ENCODE measurements around the gene OR5H1. TPM values are rescaled to one million over a fixed set of nuclear protein-coding genes. Genes with fewer than 3 reads are reported as not detected.
"Not testable (repeated sequence)": the region's sequence is repeated elsewhere in the genome, so short reads cannot be mapped to it uniquely, and the experiment has no call there.

The OR5H1 gene
- total and polyA plus RNA-seq, 4 donors, result 0.03 TPM; not detected in 3

DNA sequence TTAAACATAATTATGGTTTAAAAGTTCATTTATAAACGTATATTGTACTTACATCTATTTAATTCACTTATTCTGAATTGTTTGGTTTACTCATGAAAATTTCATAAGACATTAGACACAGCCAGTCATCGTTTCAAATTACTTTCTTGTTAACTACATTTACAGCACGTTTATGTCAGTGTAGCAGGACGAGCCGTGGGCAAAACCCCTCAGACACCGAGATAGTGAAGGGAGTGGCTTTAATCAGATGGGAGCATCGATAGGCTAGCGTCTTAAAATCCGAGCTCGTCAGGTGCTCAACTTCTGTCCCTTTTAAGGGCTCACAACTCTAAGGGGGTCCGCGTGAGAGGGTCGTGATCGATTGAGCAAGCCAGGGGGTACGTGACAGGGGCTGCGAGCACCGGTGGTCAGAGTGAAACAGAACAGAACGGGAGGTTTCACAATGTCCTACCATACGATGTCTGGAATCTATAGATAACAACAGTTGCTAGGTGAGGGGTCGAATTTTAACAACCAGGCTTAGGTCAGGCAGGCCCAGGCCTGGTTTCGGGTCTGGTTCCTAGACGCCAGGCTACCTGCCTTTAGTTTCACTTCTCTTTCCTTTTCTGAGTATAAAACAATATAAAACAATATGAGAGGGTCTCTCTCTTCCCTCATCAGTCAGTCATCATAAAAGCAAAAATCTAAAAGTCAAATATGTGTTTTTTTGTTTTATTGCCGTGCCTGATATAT lies 7.5 kb downstream of the OR5H1 start:
- H3K36me3 ChIP-seq (ENCODE audit: control insufficient read depth, insufficient read depth, low read length); H3K27ac ChIP-seq (ENCODE audit: low read depth, low read length); H3K4me1 ChIP-seq (ENCODE audit: control insufficient read depth, insufficient read depth, low read length); H3K9me3 ChIP-seq (ENCODE audit: control insufficient read depth, insufficient read depth, low read length); H3K4me3 ChIP-seq (ENCODE audit: low read depth, low read length); DNase-seq (ENCODE audit: low read depth in 4 of 6, low spot score in 6 of 6); H3K27me3 ChIP-seq (ENCODE audit: control insufficient read depth, insufficient read depth, low read length): not testable (repeated sequence)
- WGBS (ENCODE audit: insufficient coverage), result 92% methylated on average over 5 of the region's 23 CpGs

DNA sequence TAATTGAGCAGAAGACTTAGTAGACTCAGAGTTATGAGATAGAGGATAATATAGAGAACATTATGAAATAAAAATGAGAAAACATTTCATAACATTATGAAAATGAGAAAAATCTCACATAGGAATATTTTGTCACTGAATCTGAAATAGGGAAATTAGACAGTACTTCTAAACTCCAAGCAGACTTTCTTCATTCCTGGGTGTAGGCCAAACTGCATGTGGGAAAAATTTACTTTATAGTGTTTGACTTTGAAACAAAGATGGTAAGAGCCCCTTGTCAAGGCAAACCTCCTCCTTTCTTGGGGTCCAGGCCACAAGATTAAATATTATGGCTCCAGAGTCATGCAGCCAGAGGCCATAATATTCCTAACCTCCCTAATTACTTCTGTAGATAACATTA lies 10.0 kb downstream of the OR5H1 start:
- peak in 1 of 6 donors; percentile 72 for DNase-seq (ENCODE audit: low read depth in 4 of 6, low spot score in 6 of 6)
- Histone ChIP-seq H3K27ac (ENCODE audit: low read depth, low read length) (no peak overlapping the region), H3K9me3 (ENCODE audit: control insufficient read depth, insufficient read depth, low read length) (no peaks in the 10 kb centered on the region), H3K27me3 (ENCODE audit: control insufficient read depth, insufficient read depth, low read length) (no peaks in the 10 kb centered on the region), H3K4me1 (ENCODE audit: control insufficient read depth, insufficient read depth, low read length) (no peaks in the 10 kb centered on the region), H3K4me3 (ENCODE audit: low read depth, low read length) (no peak overlapping the region), H3K36me3 (ENCODE audit: control insufficient read depth, insufficient read depth, low read length) (no peaks in the 10 kb centered on the region)

DNA sequence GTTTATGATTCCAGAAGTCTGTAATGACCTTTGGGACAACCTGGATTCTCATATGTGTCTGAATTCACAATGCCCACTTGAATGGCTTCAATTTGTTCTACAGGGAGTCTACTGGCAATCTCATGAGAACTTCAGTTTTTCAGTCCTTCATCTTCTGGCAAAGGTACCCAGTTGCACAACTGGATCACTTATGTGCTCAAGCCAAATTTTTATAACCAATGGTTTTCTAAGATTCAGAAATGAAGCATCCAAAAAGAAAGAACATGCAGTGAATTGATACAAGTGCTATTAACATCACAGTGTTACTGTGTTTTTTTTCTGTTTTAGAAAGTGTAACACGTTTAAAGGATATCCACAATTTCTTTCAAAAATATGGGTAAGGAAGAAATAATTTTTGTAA lies 16.7 kb downstream of the OR5H1 start, which contains the start of gene OR5H14:
TSS of gene OR5H14 (plus strand) at position 301 of the 400 bp plus-strand sequence. CDS start 1,907 bp downstream, outside the sequence.
- no CpG with 5 or more reads among the region's 1 CpG for WGBS (ENCODE audit: insufficient coverage)
- H3K36me3 ChIP-seq (ENCODE audit: control insufficient read depth, insufficient read depth, low read length), result no peaks in the 10 kb centered on the region
- H3K27me3 ChIP-seq (ENCODE audit: control insufficient read depth, insufficient read depth, low read length), result no peaks in the 10 kb centered on the region
- H3K9me3 ChIP-seq (ENCODE audit: control insufficient read depth, insufficient read depth, low read length), result no peaks in the 10 kb centered on the region
- H3K4me1 ChIP-seq (ENCODE audit: control insufficient read depth, insufficient read depth, low read length), result no peaks in the 10 kb centered on the region
- DNase-seq (ENCODE audit: low read depth in 4 of 6, low spot score in 6 of 6), result no peak
- H3K4me3 ChIP-seq (ENCODE audit: low read depth, low read length), result no peak within 1 kb of the TSS
- no peak within 1 kb of the TSS for H3K27ac ChIP-seq (ENCODE audit: low read depth, low read length)

DNA sequence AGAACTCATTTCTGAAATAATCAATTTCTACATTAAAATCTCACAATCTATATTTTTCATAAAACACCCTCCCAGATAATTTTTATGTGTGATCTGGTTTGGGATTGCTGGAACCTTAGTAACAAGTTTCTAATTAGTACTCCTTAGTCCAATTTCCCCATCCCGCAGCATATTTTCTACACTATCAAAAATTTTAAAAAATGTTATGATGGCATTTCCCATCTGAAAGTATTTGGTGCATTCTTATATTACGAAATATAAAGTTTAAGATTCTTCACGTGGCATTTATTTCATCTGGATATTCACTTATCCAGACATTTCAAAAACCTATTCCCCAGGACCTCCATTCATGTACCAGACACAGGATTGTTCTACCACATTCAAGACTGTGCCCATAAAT lies 18.2 kb downstream of the OR5H1 start:
- no CpG with 5 or more reads among the region's 3 CpGs for WGBS (ENCODE audit: insufficient coverage)
- H3K9me3 ChIP-seq (ENCODE audit: control insufficient read depth, insufficient read depth, low read length), result no peaks in the 10 kb centered on the region
- H3K4me3 ChIP-seq (ENCODE audit: low read depth, low read length), result no peak overlapping the region
- H3K4me1 ChIP-seq (ENCODE audit: control insufficient read depth, insufficient read depth, low read length), result no peaks in the 10 kb centered on the region
- H3K27me3 ChIP-seq (ENCODE audit: control insufficient read depth, insufficient read depth, low read length), result no peaks in the 10 kb centered on the region
- DNase-seq (ENCODE audit: low read depth in 4 of 6, low spot score in 6 of 6), result no peak
- H3K27ac ChIP-seq (ENCODE audit: low read depth, low read length), result no peak overlapping the region
- no peaks in the 10 kb centered on the region for H3K36me3 ChIP-seq (ENCODE audit: control insufficient read depth, insufficient read depth, low read length)

DNA sequence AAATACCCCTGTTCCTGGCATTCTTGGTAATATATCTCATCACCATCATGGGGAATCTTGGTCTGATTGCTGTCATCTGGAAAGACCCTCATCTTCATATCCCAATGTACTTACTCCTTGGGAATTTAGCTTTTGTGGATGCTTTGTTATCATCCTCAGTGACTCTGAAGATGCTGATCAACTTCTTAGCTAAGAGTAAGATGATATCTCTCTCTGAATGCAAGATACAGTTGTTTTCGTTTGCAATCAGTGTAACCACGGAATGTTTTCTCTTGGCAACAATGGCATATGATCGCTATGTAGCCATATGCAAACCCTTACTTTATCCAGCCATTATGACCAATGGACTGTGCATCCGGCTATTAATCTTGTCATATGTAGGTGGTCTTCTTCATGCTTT lies 18.9 kb downstream of the OR5H1 start:
- DNase-seq (ENCODE audit: low read depth in 4 of 6, low spot score in 6 of 6); H3K27me3 ChIP-seq (ENCODE audit: control insufficient read depth, insufficient read depth, low read length); H3K4me1 ChIP-seq (ENCODE audit: control insufficient read depth, insufficient read depth, low read length); H3K4me3 ChIP-seq (ENCODE audit: low read depth, low read length); H3K27ac ChIP-seq (ENCODE audit: low read depth, low read length); H3K36me3 ChIP-seq (ENCODE audit: control insufficient read depth, insufficient read depth, low read length); H3K9me3 ChIP-seq (ENCODE audit: control insufficient read depth, insufficient read depth, low read length): not testable (repeated sequence)
- 95% methylated on average over 3 of the region's 4 CpGs for WGBS (ENCODE audit: insufficient coverage)

DNA sequence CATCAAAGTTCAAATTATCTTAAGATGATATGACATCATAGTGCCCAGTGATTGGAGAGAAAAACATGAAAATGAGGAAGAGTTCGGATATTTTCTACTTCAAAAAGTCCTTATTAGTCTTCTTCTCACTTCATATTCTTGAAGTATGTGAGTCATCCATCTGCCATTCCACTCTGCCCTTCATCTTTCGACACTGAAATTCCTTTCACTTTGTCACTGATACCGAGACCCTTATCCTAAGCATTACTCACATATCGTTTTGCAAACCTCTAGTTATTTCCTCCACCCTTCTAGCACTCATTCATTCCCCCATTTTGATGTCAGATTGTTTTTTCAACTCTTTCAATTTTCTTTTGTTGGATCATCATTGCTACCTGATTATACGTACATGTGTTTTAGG lies 20.7 kb downstream of the OR5H1 start:
- H3K27ac ChIP-seq (ENCODE audit: low read depth, low read length), result no peak overlapping the region
- no peaks in the 10 kb centered on the region for H3K9me3 ChIP-seq (ENCODE audit: control insufficient read depth, insufficient read depth, low read length)
- H3K4me1 ChIP-seq (ENCODE audit: control insufficient read depth, insufficient read depth, low read length), result no peaks in the 10 kb centered on the region
- no peaks in the 10 kb centered on the region for H3K36me3 ChIP-seq (ENCODE audit: control insufficient read depth, insufficient read depth, low read length)
- DNase-seq (ENCODE audit: low read depth in 4 of 6, low spot score in 6 of 6), result no peak
- no peak overlapping the region for H3K4me3 ChIP-seq (ENCODE audit: low read depth, low read length)
- no peaks in the 10 kb centered on the region for H3K27me3 ChIP-seq (ENCODE audit: control insufficient read depth, insufficient read depth, low read length)
- 96% methylated on average over 3 of the region's 5 CpGs for WGBS (ENCODE audit: insufficient coverage)

DNA sequence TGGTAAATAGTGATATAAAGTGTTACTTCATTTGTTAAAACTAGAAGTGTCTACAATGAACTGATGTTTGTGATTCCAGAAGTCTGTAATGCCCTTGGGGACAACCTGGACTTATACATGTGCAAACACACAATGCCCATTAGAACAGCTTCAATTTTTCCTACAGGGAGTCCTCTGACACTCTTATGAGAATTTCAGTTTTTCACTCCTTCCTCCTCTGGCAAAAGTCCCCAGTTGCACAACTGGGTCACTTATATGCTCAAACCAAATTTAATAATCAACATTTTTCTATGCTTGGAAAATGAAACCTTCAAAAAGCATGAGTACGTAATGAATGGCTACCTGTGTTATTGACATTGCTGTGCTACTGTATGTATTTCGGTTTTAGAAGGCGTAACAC lies 35.9 kb downstream of the OR5H1 start, which contains the start of gene OR5H15:
TSS of gene OR5H15 (plus strand) at position 301 of the 400 bp plus-strand sequence. CDS start 2,004 bp downstream, outside the sequence.
- H3K4me3 ChIP-seq (ENCODE audit: low read depth, low read length), result no peak within 1 kb of the TSS
- DNase-seq (ENCODE audit: low read depth in 4 of 6, low spot score in 6 of 6), result no peak
- no peaks in the 10 kb centered on the region for H3K36me3 ChIP-seq (ENCODE audit: control insufficient read depth, insufficient read depth, low read length)
- H3K27me3 ChIP-seq (ENCODE audit: control insufficient read depth, insufficient read depth, low read length), result no peaks in the 10 kb centered on the region
- H3K9me3 ChIP-seq (ENCODE audit: control insufficient read depth, insufficient read depth, low read length), result no peaks in the 10 kb centered on the region
- no CpG with 5 or more reads among the region's 3 CpGs for WGBS (ENCODE audit: insufficient coverage)
- H3K27ac ChIP-seq (ENCODE audit: low read depth, low read length), result no peak within 1 kb of the TSS
- H3K4me1 ChIP-seq (ENCODE audit: control insufficient read depth, insufficient read depth, low read length), result no peaks in the 10 kb centered on the region

DNA sequence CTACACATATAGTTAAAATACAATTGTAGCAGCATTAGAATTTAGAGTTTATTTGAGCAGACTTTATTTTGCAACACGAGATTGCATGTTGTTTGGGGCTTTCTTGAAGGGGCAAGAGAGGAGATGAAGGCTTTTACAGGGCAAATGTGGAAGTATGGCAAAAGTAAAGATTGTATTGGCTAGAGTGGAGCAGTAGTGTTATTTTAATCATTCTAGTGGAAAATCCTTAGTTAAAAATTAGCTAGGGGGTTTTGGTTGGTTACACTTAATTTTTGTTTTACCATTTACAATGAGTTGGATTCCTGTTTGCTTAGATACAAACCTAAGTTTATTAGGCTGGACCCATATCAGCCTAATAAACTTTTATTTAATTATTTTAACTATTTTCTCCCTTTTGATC lies 40.5 kb downstream of the OR5H1 start:
- H3K27ac ChIP-seq (ENCODE audit: low read depth, low read length), result no peak overlapping the region
- no peaks in the 10 kb centered on the region for H3K36me3 ChIP-seq (ENCODE audit: control insufficient read depth, insufficient read depth, low read length)
- no peak overlapping the region for H3K4me3 ChIP-seq (ENCODE audit: low read depth, low read length)
- no peaks in the 10 kb centered on the region for H3K27me3 ChIP-seq (ENCODE audit: control insufficient read depth, insufficient read depth, low read length)
- no peak for DNase-seq (ENCODE audit: low read depth in 4 of 6, low spot score in 6 of 6)
- 83% methylated on average over 1 of the region's 1 CpG for WGBS (ENCODE audit: insufficient coverage)
- H3K4me1 ChIP-seq (ENCODE audit: control insufficient read depth, insufficient read depth, low read length), result no peaks in the 10 kb centered on the region
- H3K9me3 ChIP-seq (ENCODE audit: control insufficient read depth, insufficient read depth, low read length), result no peaks in the 10 kb centered on the region

DNA sequence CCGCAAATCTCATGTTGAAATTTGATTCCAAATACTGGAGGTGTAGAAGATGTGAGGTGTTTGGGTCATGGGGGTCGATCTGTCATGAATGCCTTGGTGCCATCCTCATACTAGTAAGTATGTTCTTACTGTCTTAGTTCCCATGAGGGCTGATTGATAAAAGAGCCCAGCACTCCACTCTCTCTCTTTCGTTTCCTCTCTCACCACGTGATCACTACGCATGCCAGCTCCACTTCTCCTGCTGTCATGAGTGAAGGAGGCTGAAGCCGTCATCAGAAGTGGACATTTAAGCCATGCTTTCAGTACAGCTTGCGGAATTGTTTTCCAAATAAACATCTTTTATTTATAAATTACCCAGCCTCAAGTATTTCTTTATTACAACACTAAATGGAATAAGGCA lies 42.1 kb downstream of the OR5H1 start:
- H3K4me3 ChIP-seq (ENCODE audit: low read depth, low read length), result no peak overlapping the region
- WGBS (ENCODE audit: insufficient coverage), result no CpG with 5 or more reads among the region's 7 CpGs
- no peaks in the 10 kb centered on the region for H3K36me3 ChIP-seq (ENCODE audit: control insufficient read depth, insufficient read depth, low read length)
- H3K27ac ChIP-seq (ENCODE audit: low read depth, low read length), result no peak overlapping the region
- DNase-seq (ENCODE audit: low read depth in 4 of 6, low spot score in 6 of 6), result no peak
- H3K9me3 ChIP-seq (ENCODE audit: control insufficient read depth, insufficient read depth, low read length), result no peaks in the 10 kb centered on the region
- no peaks in the 10 kb centered on the region for H3K27me3 ChIP-seq (ENCODE audit: control insufficient read depth, insufficient read depth, low read length)
- H3K4me1 ChIP-seq (ENCODE audit: control insufficient read depth, insufficient read depth, low read length), result no peaks in the 10 kb centered on the region

DNA sequence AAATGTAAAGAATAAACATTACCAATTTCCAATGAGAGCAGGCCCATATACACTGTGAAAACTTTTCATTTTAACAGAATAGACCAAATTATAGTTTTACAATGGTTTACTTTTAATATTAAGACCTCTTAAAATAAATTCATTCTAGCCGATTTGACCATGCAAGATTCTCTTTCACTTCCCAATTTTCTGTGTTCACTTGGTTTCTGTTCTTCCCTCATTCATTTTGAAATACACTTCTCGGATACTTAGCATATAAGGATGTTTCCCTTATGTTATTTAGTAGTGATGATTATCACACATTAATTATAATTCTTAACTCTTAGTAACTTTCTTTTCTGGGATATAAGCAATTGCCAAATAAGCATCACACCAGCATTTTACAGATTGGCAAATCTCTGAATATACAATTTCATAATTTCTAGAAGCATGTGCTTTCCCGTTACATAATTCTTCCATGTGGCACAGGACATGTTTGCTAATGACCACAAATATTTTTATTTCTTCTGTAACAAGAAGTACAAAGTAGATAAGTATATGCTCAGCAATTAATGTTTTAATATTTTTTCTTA lies 49.9 kb downstream of the OR5H1 start:
- no peaks in the 10 kb centered on the region for H3K36me3 ChIP-seq (ENCODE audit: control insufficient read depth, insufficient read depth, low read length)
- H3K27me3 ChIP-seq (ENCODE audit: control insufficient read depth, insufficient read depth, low read length), result no peaks in the 10 kb centered on the region
- DNase-seq (ENCODE audit: low read depth in 4 of 6, low spot score in 6 of 6), result no peak
- WGBS (ENCODE audit: insufficient coverage), result no CpG with 5 or more reads among the region's 3 CpGs
- no peaks in the 10 kb centered on the region for H3K4me1 ChIP-seq (ENCODE audit: control insufficient read depth, insufficient read depth, low read length)
- no peaks in the 10 kb centered on the region for H3K9me3 ChIP-seq (ENCODE audit: control insufficient read depth, insufficient read depth, low read length)
- no peak overlapping the region for H3K4me3 ChIP-seq (ENCODE audit: low read depth, low read length)
- no peak overlapping the region for H3K27ac ChIP-seq (ENCODE audit: low read depth, low read length)

Data from spinal cord (tissue), 10 donors.